GM12801 (cell line): Measurements from ENCODE around the gene LELP1.

Source experiments
- CTCF ChIP-seq: IDR thresholded peaks from one replicate; pipeline ENCODE4 v1.5.1; 2011; ENCODE audit warnings: control low read depth; ENCODE audit not compliant: insufficient read length; ENCODE audit errors: extremely low read depth

Gene LELP1

GRCh38 chr1:153203130-153203529 is at the start of gene LELP1:
Gene LELP1, plus strand, starts transcription at chr1:153203430. Its CDS starts 1,278 bp downstream, at chr1:153204708.
- TF ChIP-seq CTCF, result no peak

DNA sequence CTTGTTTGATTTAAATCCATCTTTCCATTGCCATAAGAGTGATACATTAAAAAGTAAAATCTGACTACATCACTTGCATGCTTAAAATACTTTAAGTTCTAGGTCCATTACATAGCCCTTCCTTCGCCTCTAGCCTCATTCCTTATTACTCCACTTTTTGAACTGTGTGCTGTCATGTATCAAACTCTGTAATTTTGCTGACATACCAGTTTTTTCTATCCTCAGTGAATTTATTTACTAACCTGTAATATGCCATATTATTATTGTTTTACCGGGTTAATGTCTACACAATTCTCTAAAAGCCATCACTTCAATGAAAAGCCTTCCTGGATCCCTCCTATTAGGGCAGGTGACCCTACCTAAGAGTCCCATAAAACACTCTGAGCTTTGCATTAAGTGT is 47.7 kb upstream of the LELP1 start:
- TF ChIP-seq CTCF, result no peak

DNA sequence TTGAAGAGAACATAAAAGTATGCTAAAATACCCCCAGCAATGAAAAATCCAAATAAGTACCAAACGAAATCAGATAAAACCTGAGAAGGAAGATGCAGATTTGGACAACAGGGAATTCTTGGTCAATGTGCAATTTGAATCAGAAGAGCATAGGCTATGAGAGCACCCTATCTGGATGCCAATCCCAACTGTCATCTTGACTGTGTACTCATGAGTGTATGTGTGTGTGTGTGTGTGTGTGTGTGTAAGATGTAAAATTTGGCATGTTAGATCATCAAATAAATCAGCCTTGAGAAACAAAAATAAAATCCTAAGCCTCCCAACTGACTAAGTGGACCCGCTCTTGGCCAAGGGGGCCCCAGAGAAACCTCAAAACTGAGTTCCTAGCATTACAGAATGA is 34.5 kb upstream of the LELP1 start:
- no peak for TF ChIP-seq CTCF

DNA sequence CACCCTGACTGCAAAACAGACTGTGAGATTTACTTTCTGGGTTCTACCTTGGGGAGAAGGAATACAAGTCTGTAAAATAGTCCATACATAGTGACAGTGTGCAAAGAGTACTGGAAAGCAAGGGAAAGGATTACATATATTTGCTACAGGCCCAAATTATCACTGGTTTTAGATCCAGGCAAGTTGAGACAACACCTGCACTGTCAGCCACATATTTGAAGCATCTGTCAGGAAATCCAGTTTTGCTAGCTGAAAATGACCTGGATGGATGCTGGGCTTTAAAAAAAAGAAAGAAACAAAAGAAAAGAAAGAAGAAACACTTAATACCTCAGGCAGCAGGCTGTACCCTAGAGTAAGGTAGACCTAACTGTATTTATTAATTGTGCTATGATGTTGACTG is 28.6 kb upstream of the LELP1 start:
- TF ChIP-seq CTCF, result no peak

GRCh38 chr1:153178922-153179321 is 24.3 kb upstream of the LELP1 start:
- no peak for TF ChIP-seq CTCF

- no peak for TF ChIP-seq CTCF
Measured at GRCh38 chr1:153180556-153180955, 22.7 kb upstream of the LELP1 start.

- TF ChIP-seq CTCF, result no peak
Measured at GRCh38 chr1:153190373-153190772, 12.9 kb upstream of the LELP1 start.

GRCh38 chr1:153192697-153193096 is 10.5 kb upstream of the LELP1 start:
- TF ChIP-seq CTCF, result no peak
